ENCODE measurements around the gene PPFIBP1. TPM values are rescaled to one million over a fixed set of nuclear protein-coding genes. Genes with fewer than 3 reads are reported as not detected.

The PPFIBP1 gene
- total RNA-seq, 1 donor from 2014 or later, result 31.1 TPM

GRCh38 chr12:27550653-27550975, 26.6 kb downstream of the PPFIBP1 start:
- Histone ChIP-seq H3K27me3 (ENCODE audit: control insufficient read depth, insufficient read depth, low read length) (no peaks in the 10 kb centered on the region), H3K36me3 (ENCODE audit: control insufficient read depth, insufficient read depth, low read length) (peaks cover 5% of the 10 kb centered on the region), H3K4me3 (ENCODE audit: low read depth, low read length) (no peak overlapping the region)
- TF ChIP-seq CTCF (IDR thresholded peaks at IDR 0.05; ENCODE audit: insufficient read depth, low read length, severe bottlenecking), result no peak
- no peak for FAIRE-seq
- peak; percentile 82 for DNase-seq (ENCODE audit: low read depth)

GRCh38 chr12:27551172-27551840, 27.3 kb downstream of the PPFIBP1 start:
- no peaks in the 10 kb centered on the region for H3K27me3 ChIP-seq (ENCODE audit: control insufficient read depth, insufficient read depth, low read length)
- H3K36me3 ChIP-seq (ENCODE audit: control insufficient read depth, insufficient read depth, low read length), result peaks cover 5% of the 10 kb centered on the region
- TF ChIP-seq CTCF (IDR thresholded peaks at IDR 0.05; ENCODE audit: insufficient read depth, low read length, severe bottlenecking), result no peak
- DNase-seq (ENCODE audit: low read depth) (no peak), FAIRE-seq (no peak)
- no peak overlapping the region for H3K4me3 ChIP-seq (ENCODE audit: low read depth, low read length)

- peaks cover 5% of the 10 kb centered on the region for H3K36me3 ChIP-seq (ENCODE audit: control insufficient read depth, insufficient read depth, low read length)
- no peak for FAIRE-seq
- no peak for TF ChIP-seq CTCF (IDR thresholded peaks at IDR 0.05; ENCODE audit: insufficient read depth, low read length, severe bottlenecking)
- no peaks in the 10 kb centered on the region for H3K27me3 ChIP-seq (ENCODE audit: control insufficient read depth, insufficient read depth, low read length)
- H3K4me3 ChIP-seq (ENCODE audit: low read depth, low read length), result no peak overlapping the region
- no peak for DNase-seq (ENCODE audit: low read depth)
Observed at GRCh38 chr12:27552235-27552634, 28.2 kb downstream of the PPFIBP1 start.

- H3K27me3 ChIP-seq (ENCODE audit: control insufficient read depth, insufficient read depth, low read length), result no peaks in the 10 kb centered on the region
- TF ChIP-seq CTCF (IDR thresholded peaks at IDR 0.05; ENCODE audit: insufficient read depth, low read length, severe bottlenecking), result no peak
- H3K36me3 ChIP-seq (ENCODE audit: control insufficient read depth, insufficient read depth, low read length), result peaks cover 5% of the 10 kb centered on the region
- no peak for DNase-seq (ENCODE audit: low read depth)
- no peak for FAIRE-seq
- H3K4me3 ChIP-seq (ENCODE audit: low read depth, low read length), result no peak overlapping the region
Observed at GRCh38 chr12:27552886-27553560, 29.0 kb downstream of the PPFIBP1 start.

- no peaks in the 10 kb centered on the region for H3K27me3 ChIP-seq (ENCODE audit: control insufficient read depth, insufficient read depth, low read length)
- no peak for FAIRE-seq
- TF ChIP-seq CTCF (IDR thresholded peaks at IDR 0.05; ENCODE audit: insufficient read depth, low read length, severe bottlenecking), result no peak
Observed at GRCh38 chr12:27553941-27554340, 29.9 kb downstream of the PPFIBP1 start.

More at GRCh38 chr12:27553941-27554340, 29.9 kb downstream of the PPFIBP1 start:
- Histone ChIP-seq H3K4me3 (ENCODE audit: low read depth, low read length) (no peak overlapping the region), H3K36me3 (ENCODE audit: control insufficient read depth, insufficient read depth, low read length) (peaks cover 5% of the 10 kb centered on the region)
- no peak for DNase-seq (ENCODE audit: low read depth)

Data from bronchial epithelial cell (primary cell).